Ishikawa (cell line): ENCODE measurements around the gene SLX4.

Experiments
- EGR1 ChIP-seq: IDR thresholded peaks from 2 replicates; pipeline ENCODE4 v1.6.1; 2012
- EP300 ChIP-seq: IDR thresholded peaks from 2 replicates; pipeline ENCODE4 v1.6.1; 2012; ENCODE audit warnings: borderline replicate concordance
- FOXM1 ChIP-seq: IDR thresholded peaks from 2 replicates; pipeline ENCODE4 v1.6.1; 2012; ENCODE audit warnings: low read depth, borderline replicate concordance
- MAX ChIP-seq: IDR thresholded peaks from 2 replicates; pipeline ENCODE4 v1.6.1; 2012
- NFIC ChIP-seq: IDR thresholded peaks from 2 replicates; pipeline ENCODE4 v1.6.1; 2012
- RAD21 ChIP-seq: IDR thresholded peaks from 2 replicates; pipeline ENCODE4 v1.6.1; 2012; ENCODE audit warnings: low read depth
- TAF1 ChIP-seq: IDR thresholded peaks from 2 replicates; pipeline ENCODE4 v1.6.1; 2012; ENCODE audit warnings: low read depth, mild to moderate bottlenecking
- TEAD4 ChIP-seq: IDR thresholded peaks from 2 replicates; pipeline ENCODE4 v1.6.1; 2012
- ZBTB7A ChIP-seq: IDR thresholded peaks from 2 replicates; pipeline ENCODE4 v1.6.1; 2012; ENCODE audit warnings: low read depth
- TF ChIP-seq, protein P1 (sequence below): IDR thresholded peaks from 2 replicates; pipeline ENCODE4 v1.6.1; 2012; ENCODE audit warnings: low read depth, mild to moderate bottlenecking
- TF ChIP-seq, protein P2 (sequence below): IDR thresholded peaks from 2 replicates; pipeline ENCODE4 v1.6.1; 2012

- no peak for TF ChIP-seq ZBTB7A
- TF ChIP-seq TAF1: no peak
- TF ChIP-seq, protein P1, sequence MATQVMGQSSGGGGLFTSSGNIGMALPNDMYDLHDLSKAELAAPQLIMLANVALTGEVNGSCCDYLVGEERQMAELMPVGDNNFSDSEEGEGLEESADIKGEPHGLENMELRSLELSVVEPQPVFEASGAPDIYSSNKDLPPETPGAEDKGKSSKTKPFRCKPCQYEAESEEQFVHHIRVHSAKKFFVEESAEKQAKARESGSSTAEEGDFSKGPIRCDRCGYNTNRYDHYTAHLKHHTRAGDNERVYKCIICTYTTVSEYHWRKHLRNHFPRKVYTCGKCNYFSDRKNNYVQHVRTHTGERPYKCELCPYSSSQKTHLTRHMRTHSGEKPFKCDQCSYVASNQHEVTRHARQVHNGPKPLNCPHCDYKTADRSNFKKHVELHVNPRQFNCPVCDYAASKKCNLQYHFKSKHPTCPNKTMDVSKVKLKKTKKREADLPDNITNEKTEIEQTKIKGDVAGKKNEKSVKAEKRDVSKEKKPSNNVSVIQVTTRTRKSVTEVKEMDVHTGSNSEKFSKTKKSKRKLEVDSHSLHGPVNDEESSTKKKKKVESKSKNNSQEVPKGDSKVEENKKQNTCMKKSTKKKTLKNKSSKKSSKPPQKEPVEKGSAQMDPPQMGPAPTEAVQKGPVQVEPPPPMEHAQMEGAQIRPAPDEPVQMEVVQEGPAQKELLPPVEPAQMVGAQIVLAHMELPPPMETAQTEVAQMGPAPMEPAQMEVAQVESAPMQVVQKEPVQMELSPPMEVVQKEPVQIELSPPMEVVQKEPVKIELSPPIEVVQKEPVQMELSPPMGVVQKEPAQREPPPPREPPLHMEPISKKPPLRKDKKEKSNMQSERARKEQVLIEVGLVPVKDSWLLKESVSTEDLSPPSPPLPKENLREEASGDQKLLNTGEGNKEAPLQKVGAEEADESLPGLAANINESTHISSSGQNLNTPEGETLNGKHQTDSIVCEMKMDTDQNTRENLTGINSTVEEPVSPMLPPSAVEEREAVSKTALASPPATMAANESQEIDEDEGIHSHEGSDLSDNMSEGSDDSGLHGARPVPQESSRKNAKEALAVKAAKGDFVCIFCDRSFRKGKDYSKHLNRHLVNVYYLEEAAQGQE: no peak
- TF ChIP-seq RAD21: no peak
- no peak for TF ChIP-seq EGR1
- no peak for TF ChIP-seq MAX
- no peak for TF ChIP-seq NFIC
- no peak for TF ChIP-seq EP300
- TF ChIP-seq, protein P2, sequence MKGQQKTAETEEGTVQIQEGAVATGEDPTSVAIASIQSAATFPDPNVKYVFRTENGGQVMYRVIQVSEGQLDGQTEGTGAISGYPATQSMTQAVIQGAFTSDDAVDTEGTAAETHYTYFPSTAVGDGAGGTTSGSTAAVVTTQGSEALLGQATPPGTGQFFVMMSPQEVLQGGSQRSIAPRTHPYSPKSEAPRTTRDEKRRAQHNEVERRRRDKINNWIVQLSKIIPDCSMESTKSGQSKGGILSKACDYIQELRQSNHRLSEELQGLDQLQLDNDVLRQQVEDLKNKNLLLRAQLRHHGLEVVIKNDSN: no peak
- no peak for TF ChIP-seq TEAD4
- no peak for TF ChIP-seq FOXM1
These were observed 44.2 kb upstream of the SLX4 start for GRCh38 chr16:3655396-3656159.
